Prostate gland (tissue), 2 donors: ENCODE results near the gene TOM1L2. TPM values are rescaled to one million over a fixed set of nuclear protein-coding genes. Genes with fewer than 3 reads are reported as not detected.
A peak's percentile ranks its signal among the peaks of the same experiment; 100 is the strongest.

Experiments used
- DNase-seq: peaks from one replicate; pipeline ENCODE4 v3.0.0-alpha.2; 2019; ENCODE audit warnings: low spot score
- H3K27ac ChIP-seq, 2 donors: fragments of 200-600 bp; sonication (generic); 2 replicates each; pipeline ENCODE4 v1.5.1; 2017 to 2019
- H3K27me3 ChIP-seq: fragments of 200-600 bp; sonication (generic); replicated peaks from 2 replicates; pipeline ENCODE4 v1.5.1; 2019; ENCODE audit not compliant: insufficient read depth
- H3K36me3 ChIP-seq, 2 donors: fragments of 200-600 bp; sonication (generic); 1 replicate in 1 of 2; 2 replicates in 1 of 2; pipeline versions ENCODE4 v1.5.1 to v1.8.1; 2017 to 2019
- H3K4me1 ChIP-seq: fragments of 200-600 bp; sonication (generic); replicated peaks from 2 replicates; pipeline ENCODE4 v1.5.1; 2019
- H3K4me3 ChIP-seq, 2 donors: fragments of 200-600 bp; sonication (generic); 2 replicates each; pipeline ENCODE4 v1.5.1; 2017 to 2019
- H3K9me3 ChIP-seq: fragments of 200-600 bp; sonication (generic); 2 replicates; pipeline ENCODE4 v1.5.1; 2017
- CTCF ChIP-seq, 4 experiments: fragments of 200-600 bp in 2 of 4; fragments of 450-650 bp in 2 of 4; sonication (generic) in 2 of 4; IDR thresholded peaks; 1 replicate in 3 of 4; 2 replicates in 1 of 4; pipeline ENCODE4 v1.5.1; 2016 to 2019; ENCODE audit warnings: antibody characterized with exemption in 4 of 4, mild to moderate bottlenecking in 2 of 4, moderate library complexity in 2 of 4
- POLR2A ChIP-seq: fragments of 450-650 bp; IDR thresholded peaks from one replicate; pipeline ENCODE4 v1.6.1; 2016; ENCODE audit warnings: antibody characterized with exemption, mild to moderate bottlenecking
- POLR2AphosphoS5 ChIP-seq: sonication (generic); formaldehyde crosslinking; IDR thresholded peaks from one replicate; pipeline ENCODE4 v1.6.1; 2017; ENCODE audit warnings: antibody characterized with exemption
- WGBS: methylation state at CpG from one replicate; pipeline ENCODE4 v1.1.5; 2018; 5-methylcytosine and 5-hydroxymethylcytosine counted together
- intact Hi-C: fragments of 100-400 bp; cut with DNase I; formaldehyde crosslinking; loops from one replicate; pipeline ENCODE4 v1.14.2; 2022
- total RNA-seq, 2 donors: library from RNA; depleted of rRNA; stranded (reverse); fragments of >200 nt; gene quantifications; one replicate each; pipeline ENCODE4 v1.1.0, GENCODE V29; 2016

Gene TOM1L2
- total RNA-seq, 2 donors from 2014 or later = 162 to 185 TPM

- Histone ChIP-seq H3K27ac (peak overlapping the region; percentile 66 to 94), H3K36me3 (peaks cover 3 to 19% of the 10 kb centered on the region in 2 donors)
- intact Hi-C loops = loop anchor here (5.0 to 10.0 kb wide), 2 partner anchors 100 to 217 kb away; partner anchors contain the start of genes ATPAF2 and GID4
Observed at GRCh38 chr17:17817552-17817947, 154.7 kb downstream of the TOM1L2 start.

GRCh38 chr17:17816831-17817551, 155.2 kb downstream of the TOM1L2 start:
- peaks cover 51% of the 10 kb centered on the region for H3K4me1 ChIP-seq
- H3K9me3 ChIP-seq = no peaks in the 10 kb centered on the region
- peak overlapping the region; percentile 66 to 94 for H3K27ac ChIP-seq
- intact Hi-C loops = loop anchor here (5.0 to 10.0 kb wide), 2 partner anchors 100 to 218 kb away; partner anchors contain the start of genes ATPAF2 and GID4
- WGBS = 78% methylated on average over 24 of the region's 24 CpGs
- TF ChIP-seq CTCF (IDR thresholded peaks at IDR 0.05) (no peak), POLR2A (no peak), POLR2AphosphoS5 (no peak)
- no peak for DNase-seq
- H3K4me3 ChIP-seq = no peak overlapping the region
- H3K36me3 ChIP-seq = peaks cover 3 to 19% of the 10 kb centered on the region in 2 donors
- H3K27me3 ChIP-seq = no peaks in the 10 kb centered on the region

More at GRCh38 chr17:17817552-17817947, 154.7 kb downstream of the TOM1L2 start:
- no peak for DNase-seq
- Histone ChIP-seq H3K4me1 (peaks cover 50% of the 10 kb centered on the region), H3K27me3 (no peaks in the 10 kb centered on the region), H3K9me3 (no peaks in the 10 kb centered on the region), H3K4me3 (no peak overlapping the region)
- WGBS = 84% methylated on average over 10 of the region's 10 CpGs
- TF ChIP-seq POLR2A (no peak), POLR2AphosphoS5 (no peak), CTCF (IDR thresholded peaks at IDR 0.05) (no peak)

GRCh38 chr17:17816240-17816814, 155.9 kb downstream of the TOM1L2 start:
- WGBS = 98% methylated on average over 18 of the region's 22 CpGs

GRCh38 chr17:17815436-17816200, 156.6 kb downstream of the TOM1L2 start:
- intact Hi-C loops = loop anchor here (5.0 to 10.0 kb wide), 2 partner anchors 102 to 219 kb away; partner anchors contain the start of genes ATPAF2 and GID4
- H3K27ac ChIP-seq = peak overlapping the region; percentile 80 to 94
- H3K27me3 ChIP-seq = no peaks in the 10 kb centered on the region
- no peaks in the 10 kb centered on the region for H3K9me3 ChIP-seq
- peaks cover 48% of the 10 kb centered on the region for H3K4me1 ChIP-seq
- H3K4me3 ChIP-seq = no peak overlapping the region
- WGBS = 73% methylated on average over 17 of the region's 17 CpGs
- no peak for DNase-seq
- TF ChIP-seq POLR2A (no peak), CTCF (IDR thresholded peaks at IDR 0.05) (no peak), POLR2AphosphoS5 (no peak)
- peaks cover 3 to 19% of the 10 kb centered on the region in 2 donors for H3K36me3 ChIP-seq

More at GRCh38 chr17:17816240-17816814, 155.9 kb downstream of the TOM1L2 start:
- Histone ChIP-seq H3K4me1 (peaks cover 51% of the 10 kb centered on the region), H3K27ac (peak overlapping the region; percentile 66 to 94), H3K27me3 (no peaks in the 10 kb centered on the region), H3K9me3 (no peaks in the 10 kb centered on the region), H3K36me3 (peaks cover 3 to 19% of the 10 kb centered on the region in 2 donors), H3K4me3 (no peak overlapping the region)
- no peak for DNase-seq
- TF ChIP-seq CTCF (IDR thresholded peaks at IDR 0.05) = no peak
- TF ChIP-seq POLR2A = no peak
- TF ChIP-seq POLR2AphosphoS5 = no peak
- intact Hi-C loops = loop anchor here (5.0 to 10.0 kb wide), 2 partner anchors 101 to 218 kb away; partner anchors contain the start of genes ATPAF2 and GID4
